ENCODE data around the gene CLSTN2.

CLSTN2 gene

DNA sequence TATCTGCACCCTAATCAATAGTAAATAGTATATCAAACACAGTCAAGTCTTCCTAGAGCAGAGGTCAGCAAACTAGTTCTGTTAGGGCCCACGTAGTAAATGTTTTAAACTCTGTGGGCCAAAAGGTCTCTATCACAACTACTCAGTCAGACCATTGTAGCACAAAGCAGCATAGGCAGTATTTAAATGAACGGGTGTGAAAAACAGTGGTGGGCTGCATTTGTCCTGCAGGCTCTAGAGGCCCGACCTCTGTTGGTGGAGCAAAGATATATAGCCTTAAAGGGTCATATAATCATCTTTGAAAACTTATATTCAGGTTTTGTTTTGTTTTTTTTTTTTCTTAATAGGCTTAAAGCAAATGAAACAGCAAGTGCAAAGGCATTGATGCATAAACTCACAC is 416.5 kb downstream of the CLSTN2 start:
- no peak for DNase-seq

DNA sequence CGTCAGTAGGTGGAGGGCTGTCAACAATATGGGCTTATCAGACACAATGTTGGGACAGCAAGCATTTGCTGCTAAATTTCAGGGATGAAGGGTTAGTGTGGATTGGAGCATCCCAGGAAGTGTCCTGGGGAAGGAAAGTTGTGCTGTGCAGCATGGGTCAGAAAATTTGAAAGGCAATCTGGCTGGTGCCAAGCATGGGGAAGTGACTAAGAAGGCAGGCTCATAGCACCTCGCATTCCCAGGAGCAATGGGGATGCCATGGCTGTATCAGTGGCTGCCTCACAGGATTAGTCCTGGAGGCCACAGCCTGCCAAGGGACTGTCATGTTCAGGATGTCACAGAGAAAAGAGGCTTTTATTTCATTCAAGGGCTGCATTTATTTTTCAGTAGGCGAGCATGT is 420.5 kb downstream of the CLSTN2 start:
- no peak for DNase-seq

GRCh38 chr3:140358686-140359085 is 423.7 kb downstream of the CLSTN2 start:
- no peak for DNase-seq

DNA sequence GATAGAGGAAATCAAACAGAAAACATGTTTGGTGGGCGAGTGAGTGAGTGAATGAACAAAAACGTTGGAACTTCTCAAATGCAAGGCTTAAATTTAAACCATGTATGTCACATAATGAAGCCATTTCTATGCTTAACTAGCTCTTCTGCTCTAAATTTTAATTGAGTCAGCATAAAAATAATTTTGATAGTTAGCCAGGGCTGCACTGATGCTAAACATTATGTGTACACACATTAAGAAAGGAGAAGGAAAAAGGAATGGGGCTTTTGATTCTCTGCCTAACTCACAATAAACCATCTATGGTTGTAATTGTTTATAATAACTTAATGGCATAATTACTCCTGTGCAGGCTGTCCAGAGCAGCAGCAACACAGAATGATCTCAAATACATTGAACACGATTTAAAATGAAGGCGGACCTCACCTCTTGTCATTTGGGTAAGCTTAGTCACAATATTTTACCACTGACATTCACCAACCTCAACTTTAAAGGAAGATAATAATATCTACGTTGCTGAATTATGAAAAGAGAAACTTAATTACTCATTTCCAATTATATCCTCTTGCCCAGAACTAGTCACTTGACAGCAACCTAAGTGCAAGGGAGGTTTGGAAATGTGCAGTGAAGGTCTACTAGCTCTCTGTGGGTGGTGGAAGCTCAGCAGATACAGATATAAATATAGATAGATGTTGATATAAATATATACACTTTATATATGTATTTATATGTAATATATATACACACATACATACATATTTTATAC is 424.4 kb downstream of the CLSTN2 start:
- no peak for DNase-seq

DNA sequence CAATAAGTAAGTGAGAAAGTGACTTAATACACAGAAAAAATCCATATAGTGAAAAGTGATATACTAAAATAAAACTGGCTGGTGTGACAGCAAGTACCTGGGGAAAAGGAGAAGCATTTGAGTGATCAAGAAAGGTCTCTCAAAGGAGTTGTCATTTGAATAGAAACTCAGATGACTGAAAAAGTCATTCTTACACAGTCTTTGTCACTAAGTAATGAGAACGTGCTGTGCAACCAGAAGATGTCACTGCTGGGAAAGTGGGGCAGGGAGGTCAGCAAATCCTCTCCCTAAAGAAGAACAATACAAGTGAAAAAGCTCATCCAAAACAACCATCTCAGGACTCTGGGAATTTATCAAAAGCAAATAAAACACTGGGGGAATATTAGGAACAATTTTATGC is 425.3 kb downstream of the CLSTN2 start:
- DNase-seq = no peak

DNA sequence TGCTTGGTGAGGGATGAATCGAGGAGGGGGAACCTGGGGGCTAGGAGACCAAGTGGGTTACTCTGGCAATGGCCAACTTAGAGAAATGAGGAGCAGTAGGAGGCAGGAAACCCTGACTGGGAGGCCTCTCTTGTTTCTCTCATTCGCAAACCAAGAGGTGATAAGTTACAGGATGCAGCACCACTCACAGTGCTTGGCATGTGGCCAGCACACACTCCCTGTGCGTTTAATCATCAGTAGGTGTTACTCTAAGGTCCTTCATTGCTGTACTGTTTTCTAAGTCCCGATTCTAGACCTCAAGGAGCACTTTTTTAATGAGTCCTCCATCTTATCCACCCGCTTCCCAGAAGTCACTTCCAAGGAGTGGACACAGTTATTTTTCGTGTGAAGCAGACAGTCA is 428.8 kb downstream of the CLSTN2 start:
- no peak for DNase-seq

DNA sequence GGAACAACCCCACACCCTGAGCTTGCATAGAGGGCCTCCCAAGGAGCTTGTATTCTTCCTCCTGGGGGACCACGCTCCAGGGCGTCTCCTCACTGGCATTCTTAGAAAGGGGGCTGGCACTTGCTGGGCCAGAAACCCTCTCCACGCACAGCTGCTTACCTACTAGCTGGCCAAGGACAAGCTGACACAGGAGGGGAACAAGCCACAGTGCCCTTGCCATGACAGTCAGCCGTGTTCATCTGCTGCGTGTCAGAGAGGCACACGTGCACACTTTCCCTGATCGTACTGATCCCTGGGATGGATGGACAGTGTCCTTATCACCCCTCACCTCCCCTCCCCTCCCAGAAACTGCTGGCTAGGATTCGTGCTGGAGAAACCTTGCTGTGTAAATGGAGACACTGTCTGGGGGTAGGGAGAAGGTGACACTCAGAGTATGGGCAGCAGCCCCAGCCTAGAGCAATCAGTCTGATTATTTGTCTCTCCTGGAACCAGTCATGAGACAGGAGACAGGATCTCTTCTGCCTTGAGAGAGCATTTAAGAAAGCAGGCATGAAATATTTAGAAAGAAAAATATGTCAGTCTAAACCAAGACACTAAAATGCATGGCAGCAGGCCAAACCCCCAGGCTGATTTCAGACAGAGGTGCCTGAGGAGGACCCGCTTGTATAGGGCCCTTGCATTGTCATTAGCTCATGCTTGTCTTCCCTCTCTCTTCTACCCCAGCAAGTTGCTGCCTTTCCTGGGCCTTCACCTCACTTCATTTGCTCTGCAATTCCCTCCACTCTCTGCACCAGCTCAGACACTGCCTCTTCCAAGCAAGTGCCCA is 431.1 kb downstream of the CLSTN2 start:
- DNase-seq = no peak

GRCh38 chr3:140368223-140368811 is 433.3 kb downstream of the CLSTN2 start:
- no peak for DNase-seq

GRCh38 chr3:140370686-140371085 is 435.7 kb downstream of the CLSTN2 start:
- DNase-seq = no peak

DNA sequence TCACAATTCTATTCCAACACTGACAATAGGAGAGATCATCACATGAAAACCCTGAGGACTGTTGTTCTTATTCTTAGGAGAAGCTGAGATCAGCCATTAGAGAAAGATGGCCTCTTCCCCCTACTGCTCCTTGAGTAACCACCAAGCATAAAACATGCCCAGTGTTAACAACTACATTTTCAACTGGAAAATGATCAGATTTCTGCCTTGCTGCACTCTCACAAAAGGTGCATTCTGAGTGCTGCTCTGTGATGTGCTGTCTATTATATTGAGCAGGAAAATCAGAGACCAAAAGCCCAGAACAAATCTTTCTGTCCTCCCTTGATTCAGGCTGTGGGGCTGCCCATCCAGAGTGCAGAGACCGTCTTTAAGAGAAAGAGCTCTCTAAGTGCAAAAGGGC is 438.2 kb downstream of the CLSTN2 start:
- DNase-seq = no peak

- DNase-seq = no peak
Observed at GRCh38 chr3:140375002-140375401, 440.0 kb downstream of the CLSTN2 start.

- no peak for DNase-seq
Observed at GRCh38 chr3:140376136-140376889, 441.3 kb downstream of the CLSTN2 start.

DNA sequence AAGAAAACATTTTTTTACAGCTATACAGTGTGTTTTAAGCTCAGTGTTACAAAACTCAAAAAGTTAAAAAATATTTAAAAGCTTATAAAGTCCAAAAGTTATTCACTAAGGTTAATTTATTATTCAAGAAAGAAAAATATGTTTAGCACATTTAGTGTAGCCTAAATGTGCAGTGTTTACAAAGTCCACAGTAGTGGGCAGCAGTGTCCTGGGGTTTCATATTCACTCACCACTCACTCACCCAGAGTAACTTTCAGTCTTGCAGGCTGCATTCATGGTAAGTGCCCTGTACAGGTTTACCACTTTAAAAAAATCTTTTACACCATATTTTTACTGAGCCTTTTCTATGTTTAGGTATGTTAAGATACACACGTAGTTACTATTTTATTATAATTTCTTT is 442.7 kb downstream of the CLSTN2 start:
- DNase-seq = no peak

- no peak for DNase-seq
Observed at GRCh38 chr3:140378571-140379340, 443.8 kb downstream of the CLSTN2 start.

GRCh38 chr3:140384028-140384771 is 449.2 kb downstream of the CLSTN2 start:
- no peak for DNase-seq

- no peak for DNase-seq
Observed at GRCh38 chr3:140384876-140385275, 449.9 kb downstream of the CLSTN2 start.

GRCh38 chr3:140386357-140387100 is 451.5 kb downstream of the CLSTN2 start:
- no peak for DNase-seq

GRCh38 chr3:140387244-140387643 is 452.3 kb downstream of the CLSTN2 start:
- no peak for DNase-seq

GRCh38 chr3:140388202-140388922 is 453.4 kb downstream of the CLSTN2 start:
- no peak for DNase-seq

DNA sequence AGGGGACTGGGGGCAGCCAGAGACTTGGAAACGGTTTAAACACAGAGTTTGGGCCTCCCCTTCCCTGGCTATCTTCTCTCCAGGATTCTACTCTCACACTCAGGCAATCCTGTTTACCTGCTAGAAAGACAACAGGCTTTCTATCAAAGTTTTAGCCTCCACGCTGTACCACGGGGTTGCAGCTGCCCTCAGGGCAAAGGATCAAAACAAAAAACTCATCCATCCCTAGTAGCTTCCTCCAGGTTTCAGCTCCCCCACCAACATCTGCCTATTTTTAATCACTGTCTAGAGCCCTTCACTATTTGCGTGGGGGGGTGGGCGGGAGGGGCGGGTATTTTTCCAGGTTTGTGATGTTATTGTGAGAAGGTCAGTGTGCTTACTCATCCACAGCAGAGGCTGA is 456.1 kb downstream of the CLSTN2 start:
- DNase-seq = no peak
